Neuron (in vitro differentiated cells): ENCODE measurements around the gene KIAA1549.

Experiments
- H2AFZ ChIP-seq: one replicate; pipeline ENCODE4 v1.6.1; 2013; ENCODE audit warnings: low read depth, mild to moderate bottlenecking, inconsistent platforms, low read length, moderate library complexity
- H3K27me3 ChIP-seq: one replicate; pipeline ENCODE4 v1.6.1; 2013; ENCODE audit warnings: low read length; ENCODE audit not compliant: insufficient read depth
- H3K36me3 ChIP-seq: one replicate; pipeline ENCODE4 v1.6.1; 2013; ENCODE audit warnings: low read length; ENCODE audit not compliant: insufficient read depth
- H3K4me1 ChIP-seq: one replicate; pipeline ENCODE4 v1.6.1; 2013; ENCODE audit warnings: low read length; ENCODE audit not compliant: insufficient read depth
- H3K4me3 ChIP-seq: 2 replicates; pipeline ENCODE4 v1.5.1; 2013; ENCODE audit warnings: mild to moderate bottlenecking, low read length, moderate library complexity
- H3K9me3 ChIP-seq: one replicate; pipeline ENCODE4 v1.6.1; 2013; ENCODE audit warnings: low read length

Gene KIAA1549

GRCh38 chr7:138964624-138965436 lies 16.4 kb downstream of the KIAA1549 start:
- no peak overlapping the region for H3K4me3 ChIP-seq
- peaks cover 4% of the 10 kb centered on the region for H3K4me1 ChIP-seq
- no peaks in the 10 kb centered on the region for H3K27me3 ChIP-seq
- peaks cover 6% of the 10 kb centered on the region for H3K9me3 ChIP-seq
- H2AFZ ChIP-seq, result no peak overlapping the region
- no peaks in the 10 kb centered on the region for H3K36me3 ChIP-seq

- Histone ChIP-seq H3K4me1 (peaks cover 4% of the 10 kb centered on the region), H3K9me3 (peaks cover 6% of the 10 kb centered on the region), H2AFZ (no peak overlapping the region), H3K27me3 (no peaks in the 10 kb centered on the region), H3K4me3 (no peak overlapping the region), H3K36me3 (no peaks in the 10 kb centered on the region)
Observed at GRCh38 chr7:138963675-138964074, 17.5 kb downstream of the KIAA1549 start.

GRCh38 chr7:138962561-138963270 lies 18.5 kb downstream of the KIAA1549 start:
- Histone ChIP-seq H3K4me3 (no peak overlapping the region), H3K4me1 (peaks cover 4% of the 10 kb centered on the region), H3K9me3 (peaks cover 6% of the 10 kb centered on the region), H3K27me3 (no peaks in the 10 kb centered on the region), H3K36me3 (no peaks in the 10 kb centered on the region), H2AFZ (no peak overlapping the region)

GRCh38 chr7:138961159-138961558 lies 20.0 kb downstream of the KIAA1549 start:
- Histone ChIP-seq H3K9me3 (peaks cover 6% of the 10 kb centered on the region), H3K27me3 (no peaks in the 10 kb centered on the region), H2AFZ (no peak overlapping the region), H3K36me3 (no peaks in the 10 kb centered on the region), H3K4me3 (no peak overlapping the region), H3K4me1 (peaks cover 4% of the 10 kb centered on the region)

- no peak overlapping the region for H3K4me3 ChIP-seq
- no peaks in the 10 kb centered on the region for H3K36me3 ChIP-seq
- H3K4me1 ChIP-seq, result peaks cover 4% of the 10 kb centered on the region
- peaks cover 4% of the 10 kb centered on the region for H3K9me3 ChIP-seq
- H2AFZ ChIP-seq, result no peak overlapping the region
- H3K27me3 ChIP-seq, result no peaks in the 10 kb centered on the region
Observed at GRCh38 chr7:138958391-138958956, 22.7 kb downstream of the KIAA1549 start.

GRCh38 chr7:138957753-138958390 lies 23.3 kb downstream of the KIAA1549 start:
- Histone ChIP-seq H3K4me3 (no peak overlapping the region), H3K4me1 (peaks cover 4% of the 10 kb centered on the region), H2AFZ (no peak overlapping the region), H3K27me3 (no peaks in the 10 kb centered on the region), H3K36me3 (no peaks in the 10 kb centered on the region), H3K9me3 (peaks cover 1% of the 10 kb centered on the region)

GRCh38 chr7:138957217-138957616 lies 24.0 kb downstream of the KIAA1549 start:
- no peaks in the 10 kb centered on the region for H3K27me3 ChIP-seq
- no peaks in the 10 kb centered on the region for H3K36me3 ChIP-seq
- H3K4me1 ChIP-seq, result peaks cover 4% of the 10 kb centered on the region
- H3K4me3 ChIP-seq, result no peak overlapping the region
- no peak overlapping the region for H2AFZ ChIP-seq
- no peaks in the 10 kb centered on the region for H3K9me3 ChIP-seq

- no peak overlapping the region for H3K4me3 ChIP-seq
- H3K36me3 ChIP-seq, result no peaks in the 10 kb centered on the region
- H2AFZ ChIP-seq, result no peak overlapping the region
- no peaks in the 10 kb centered on the region for H3K4me1 ChIP-seq
- peaks cover 2% of the 10 kb centered on the region for H3K9me3 ChIP-seq
- no peaks in the 10 kb centered on the region for H3K27me3 ChIP-seq
Observed at GRCh38 chr7:138954545-138955475, 26.4 kb downstream of the KIAA1549 start.

- Histone ChIP-seq H3K4me1 (no peaks in the 10 kb centered on the region), H3K9me3 (peaks cover 2% of the 10 kb centered on the region), H3K36me3 (no peaks in the 10 kb centered on the region), H2AFZ (no peak overlapping the region), H3K4me3 (no peak overlapping the region), H3K27me3 (no peaks in the 10 kb centered on the region)
Observed at GRCh38 chr7:138952791-138953190, 28.4 kb downstream of the KIAA1549 start.

- H3K4me1 ChIP-seq, result no peaks in the 10 kb centered on the region
- no peak overlapping the region for H3K4me3 ChIP-seq
- no peak overlapping the region for H2AFZ ChIP-seq
- peaks cover 2% of the 10 kb centered on the region for H3K9me3 ChIP-seq
- H3K27me3 ChIP-seq, result no peaks in the 10 kb centered on the region
- no peaks in the 10 kb centered on the region for H3K36me3 ChIP-seq
Observed at GRCh38 chr7:138951953-138952352, 29.2 kb downstream of the KIAA1549 start.

- H3K4me3 ChIP-seq, result no peak overlapping the region
- no peak overlapping the region for H2AFZ ChIP-seq
- H3K27me3 ChIP-seq, result no peaks in the 10 kb centered on the region
- H3K9me3 ChIP-seq, result peaks cover 2% of the 10 kb centered on the region
- no peaks in the 10 kb centered on the region for H3K4me1 ChIP-seq
- no peaks in the 10 kb centered on the region for H3K36me3 ChIP-seq
Observed at GRCh38 chr7:138949421-138950088, 31.6 kb downstream of the KIAA1549 start.

GRCh38 chr7:138948403-138948802 lies 32.8 kb downstream of the KIAA1549 start:
- Histone ChIP-seq H2AFZ (no peak overlapping the region), H3K4me3 (no peak overlapping the region), H3K4me1 (no peaks in the 10 kb centered on the region), H3K27me3 (no peaks in the 10 kb centered on the region), H3K9me3 (peaks cover 2% of the 10 kb centered on the region), H3K36me3 (no peaks in the 10 kb centered on the region)
